GM21737 (cell line): ENCODE measurements around the gene NXPE1.

ENCODE experiments used
- ATAC-seq: cut with Tn5 transposase; IDR thresholded peaks from one replicate; pipeline ENCODE4 v1.9.1; 2021; ENCODE audit warnings: mild to moderate bottlenecking, moderate library complexity; ENCODE audit not compliant: unreplicated experiment

Gene NXPE1

DNA sequence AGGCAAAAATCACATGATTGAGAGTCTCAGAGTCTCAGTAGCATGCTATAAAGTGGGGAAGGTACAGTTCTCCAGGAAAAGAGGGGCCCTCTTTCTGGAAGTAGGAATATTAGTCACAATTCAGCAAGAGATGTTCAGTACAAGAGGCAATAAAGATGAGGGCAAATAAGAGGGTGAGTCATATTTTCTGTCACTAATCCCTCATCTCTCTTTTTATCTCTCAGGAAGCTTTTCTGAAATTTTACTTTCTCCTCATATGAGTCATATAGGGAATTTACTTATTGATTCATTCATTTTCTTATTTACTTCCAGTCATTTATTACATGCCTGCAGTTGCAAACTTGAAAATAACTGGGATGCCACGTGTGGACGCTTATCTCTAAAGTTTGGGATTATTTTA, 3.4 kb upstream of the NXPE1 start:
- ATAC-seq, result no peak

DNA sequence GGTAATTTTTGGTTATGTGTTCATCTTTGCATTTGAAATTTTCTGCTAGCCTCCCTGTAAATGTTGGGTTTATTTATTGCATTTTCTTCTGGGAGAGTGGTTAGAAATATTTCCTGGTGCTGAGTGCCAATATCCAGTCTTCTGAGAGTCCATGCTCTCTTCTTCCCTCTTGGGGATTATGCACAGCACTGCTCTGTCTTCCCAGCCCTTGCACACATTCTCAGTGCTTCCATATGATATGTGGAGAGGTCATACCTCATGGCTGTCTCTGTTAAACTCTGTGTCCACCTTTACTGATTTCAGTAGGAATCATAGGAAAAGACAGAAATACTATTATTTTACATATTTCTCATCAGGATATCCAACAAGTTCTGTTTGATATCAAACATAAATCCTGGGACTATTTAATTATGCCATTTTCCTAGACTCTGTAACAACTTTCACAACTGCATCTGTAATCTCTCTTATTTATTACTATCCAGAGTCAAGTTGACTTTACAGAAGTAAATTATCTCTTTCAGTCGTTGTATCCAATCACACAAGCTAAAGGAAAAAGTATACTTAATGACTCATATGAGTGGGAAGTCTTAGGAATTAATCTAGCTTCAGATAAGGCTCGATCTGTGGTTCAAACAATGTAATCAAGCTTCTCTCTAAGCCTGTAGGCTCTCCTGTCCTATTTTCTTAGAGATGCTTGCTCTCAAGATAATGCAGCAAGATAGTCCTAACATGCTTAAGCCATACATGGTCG, 2.7 kb upstream of the NXPE1 start:
- no peak for ATAC-seq

- ATAC-seq, result no peak
These were observed 3.5 kb downstream of the NXPE1 start for GRCh38 chr11:114556135-114556534.

GRCh38 chr11:114553642-114554041, 6.0 kb downstream of the NXPE1 start:
- no peak for ATAC-seq

DNA sequence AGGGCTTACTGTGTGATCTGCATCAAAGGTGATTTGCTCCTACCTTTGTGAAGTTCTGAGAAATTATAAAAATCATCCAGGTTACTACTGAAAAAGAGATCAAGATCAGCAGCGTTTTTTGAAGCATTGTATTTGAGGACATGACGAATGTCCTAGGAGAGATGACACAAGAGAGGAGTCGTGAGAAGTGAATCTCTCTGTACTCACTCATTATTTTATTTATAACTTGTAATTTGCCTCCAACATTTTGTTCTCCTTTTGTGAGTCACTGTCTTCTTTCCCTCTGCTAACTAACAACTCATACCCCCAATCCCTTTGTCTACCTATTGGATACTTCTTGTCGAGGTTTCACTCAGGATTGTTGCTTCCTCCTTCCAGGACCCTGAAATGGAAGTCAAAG, 8.6 kb downstream of the NXPE1 start:
- no peak for ATAC-seq

- ATAC-seq, result no peak
These were observed 34.0 kb downstream of the NXPE1 start for GRCh38 chr11:114525682-114526081.

GRCh38 chr11:114524122-114524521, 35.6 kb downstream of the NXPE1 start:
- no peak for ATAC-seq

DNA sequence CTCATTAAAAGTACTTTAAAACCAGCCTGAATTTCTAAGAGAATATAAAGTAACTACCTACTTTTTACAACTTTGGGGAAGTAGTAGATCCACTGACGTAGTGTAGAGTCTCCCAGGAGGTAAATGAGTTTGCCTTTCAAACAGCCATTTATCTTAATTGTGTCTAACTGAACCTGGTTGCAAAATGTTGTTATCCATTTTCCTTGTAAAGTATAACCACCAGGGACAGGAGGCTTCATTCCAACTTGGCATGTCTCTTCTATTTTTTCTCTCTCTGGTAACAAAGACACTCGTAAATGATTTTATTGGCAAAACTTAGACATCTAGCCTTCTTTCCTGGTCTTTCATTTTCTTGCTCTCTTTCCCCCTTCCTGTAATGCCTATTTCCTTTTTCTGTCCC, 36.9 kb downstream of the NXPE1 start:
- no peak for ATAC-seq

GRCh38 chr11:114511538-114511937, 48.1 kb downstream of the NXPE1 start:
- ATAC-seq, result no peak

GRCh38 chr11:114511079-114511478, 48.6 kb downstream of the NXPE1 start:
- ATAC-seq, result no peak

GRCh38 chr11:114501901-114502300, 57.8 kb downstream of the NXPE1 start:
- ATAC-seq, result no peak

GRCh38 chr11:114499756-114500155, 59.9 kb downstream of the NXPE1 start:
- ATAC-seq, result no peak

DNA sequence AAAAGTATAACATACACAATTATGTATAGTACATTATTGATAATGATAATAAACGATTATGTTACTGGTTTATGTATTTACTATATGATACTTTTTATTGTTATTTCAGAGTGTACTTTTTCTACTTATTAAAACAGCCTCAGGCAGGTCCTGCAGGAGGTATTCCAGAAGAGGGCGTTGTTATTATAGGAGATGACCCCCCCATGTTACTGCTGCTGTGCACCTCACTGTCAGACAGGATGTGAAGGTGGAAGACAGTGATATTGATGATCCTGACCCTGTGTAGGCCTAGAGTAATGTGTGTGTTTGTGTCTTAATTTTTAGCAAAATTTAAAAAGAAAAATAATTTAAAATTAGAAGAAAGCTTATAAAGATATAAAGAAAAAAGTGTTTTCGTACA, 62.8 kb downstream of the NXPE1 start:
- ATAC-seq, result no peak

GRCh38 chr11:114483929-114484328, 75.8 kb downstream of the NXPE1 start:
- no peak for ATAC-seq

- ATAC-seq, result no peak
These were observed 77.6 kb downstream of the NXPE1 start for GRCh38 chr11:114482114-114482513.

DNA sequence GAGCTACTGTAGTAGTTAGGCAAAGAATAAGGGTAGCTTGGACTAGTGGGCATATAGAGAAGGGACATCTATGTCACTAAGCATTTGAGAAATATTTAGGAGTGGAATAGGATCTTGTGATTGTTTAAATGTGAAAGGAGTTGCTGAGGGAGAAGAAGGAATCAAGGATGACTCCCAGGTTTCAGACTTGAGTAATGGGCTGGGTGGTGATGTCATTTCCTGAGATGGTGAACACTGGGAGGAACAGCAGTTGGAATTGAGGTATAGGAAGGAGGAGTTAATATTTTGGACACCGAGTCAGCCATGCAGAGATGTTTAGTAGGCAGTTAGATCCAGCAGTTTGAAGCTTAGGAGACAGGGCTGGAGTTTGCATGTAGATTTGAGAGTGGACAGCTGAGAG, 80.3 kb downstream of the NXPE1 start:
- ATAC-seq, result no peak

DNA sequence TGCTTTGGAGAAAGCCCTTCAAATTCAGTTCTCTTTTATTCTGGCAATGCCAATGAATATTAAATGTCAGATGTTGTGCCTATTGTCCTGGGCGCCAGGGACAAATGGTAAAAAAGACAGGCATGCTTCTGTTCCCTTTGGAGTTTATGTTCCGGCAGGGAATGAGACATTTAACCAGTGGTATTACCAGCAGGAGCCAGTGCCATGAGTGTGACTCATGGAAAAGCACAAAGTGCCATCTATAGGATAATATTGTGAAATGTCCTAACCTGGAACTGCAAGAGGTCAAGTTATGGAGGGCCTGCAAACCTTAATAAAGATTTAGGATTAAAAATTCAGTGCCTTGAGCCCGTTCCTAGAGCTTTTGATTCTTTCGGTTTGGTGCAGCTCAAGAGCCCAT, 80.9 kb downstream of the NXPE1 start:
- ATAC-seq, result no peak

- no peak for ATAC-seq
These were observed 81.7 kb downstream of the NXPE1 start for GRCh38 chr11:114478001-114478410.

DNA sequence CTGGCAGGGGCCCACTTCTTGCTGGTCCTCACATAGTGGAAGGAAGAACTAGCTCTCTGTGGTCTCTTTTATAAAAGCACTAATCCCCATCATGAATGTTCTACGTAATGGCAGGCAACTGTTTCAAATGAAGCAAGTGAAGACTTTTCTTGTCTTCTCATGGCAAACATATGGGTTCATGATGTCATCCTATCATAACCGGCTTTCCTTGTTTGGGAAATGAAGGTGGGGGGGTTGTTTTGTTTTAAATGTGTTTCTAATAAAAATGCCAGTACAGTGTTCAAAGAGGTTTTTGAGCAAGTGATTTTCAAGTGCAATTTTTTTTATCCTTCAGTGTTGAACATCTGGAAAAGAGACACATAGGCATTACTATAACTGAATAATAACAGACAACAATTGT, 87.0 kb downstream of the NXPE1 start:
- ATAC-seq, result no peak
